Ovary (tissue), 9 donors: ENCODE results near the gene AKR1E2. TPM values are rescaled to one million over a fixed set of nuclear protein-coding genes. Genes with fewer than 3 reads are reported as not detected.

ENCODE experiments used
- DNase-seq, 5 donors: peaks; one replicate each; pipeline ENCODE4 v3.0.0-alpha.2; 2019 to 2020
- H3K27ac ChIP-seq, 2 donors: fragments of 200-600 bp; one replicate each; pipeline versions ENCODE4 v1.5.1 to v1.8.0; 2019 to 2022
- H3K27me3 ChIP-seq: fragments of 200-600 bp; one replicate; pipeline ENCODE4 v1.8.0; 2022
- H3K36me3 ChIP-seq: fragments of 200-600 bp; sonication (generic); one replicate; pipeline ENCODE4 v1.5.1; 2019
- H3K4me1 ChIP-seq: one replicate; pipeline ENCODE4 v1.8.1; 2013; ENCODE audit warnings: mild to moderate bottlenecking, moderate library complexity; ENCODE audit not compliant: insufficient read depth
- H3K4me3 ChIP-seq: fragments of 200-600 bp; sonication (generic); one replicate; pipeline ENCODE4 v1.5.1; 2017
- H3K9me3 ChIP-seq, 2 donors: fragments of 200-600 bp in 1 of 2; sonication (generic) in 1 of 2; one replicate each; pipeline versions ENCODE4 v1.5.1 to v1.8.1; 2013 to 2019; ENCODE audit warnings: mild to moderate bottlenecking in 1 of 2, moderate library complexity in 1 of 2
- CTCF ChIP-seq, 3 donors: fragments of 450-650 bp in 2 of 3; fragments of 200-600 bp in 1 of 3; IDR thresholded peaks; one replicate each; pipeline versions ENCODE4 v1.5.1 to v1.8.0; 2016 to 2022; ENCODE audit warnings: antibody characterized with exemption in 3 of 3, mild to moderate bottlenecking in 1 of 3
- EP300 ChIP-seq: sonication (generic); formaldehyde crosslinking; IDR thresholded peaks from one replicate; pipeline ENCODE4 v1.6.1; 2017; ENCODE audit warnings: antibody characterized with exemption
- POLR2A ChIP-seq: fragments of 450-650 bp; IDR thresholded peaks from one replicate; pipeline ENCODE4 v1.6.1; 2017; ENCODE audit warnings: antibody characterized with exemption, mild to moderate bottlenecking, moderate library complexity
- WGBS, 3 donors: extraction: QIAGEN DNeasy Blood & Tissue Kit in 1 of 3; methylation state at CpG; one replicate each; pipeline versions ENCODE4 v1.1.5 to v1.1.7; 2013 to 2017; 5-methylcytosine and 5-hydroxymethylcytosine counted together
- intact Hi-C, 4 donors: fragments of 100-400 bp; cut with DNase I; formaldehyde crosslinking; loops; one replicate each; pipeline versions ENCODE4 v1.11.0 to v1.15.1; 2022 to 2023
- polyA plus RNA-seq, 2 donors: library from polyadenylated mRNA; stranded (reverse); fragments of 200-250 nt in 1 of 2; fragments of 350-450 nt in 1 of 2; fragmentation: Illumina TruSeq in 1 of 2; extraction: RNeasy Lipid Tissue Mini Kit (QIAGEN cat#74804) in 1 of 2; gene quantifications; one replicate each; pipeline ENCODE4 v1.2.3, GENCODE V29; 2013 to 2014
- total RNA-seq, 7 donors: library from RNA; depleted of rRNA in 2 of 7; stranded (reverse); fragments of >200 nt in 2 of 7; fragmentation: NEBNext Ultra II Directional in 3 of 7; extraction: Animal tissue kit (Norgen Biotek cat#: 25700) in 3 of 7; gene quantifications; one replicate each; pipeline versions ENCODE4 v1.1.0 to v1.2.4, GENCODE V29; 2016 to 2023
- donor health status: DM: no; HTN: no; CAD: no; lungs with moderate emphysema.
- donor health status: DM: no; HTN: no; CAD: no.
- donor health status: Bipolar disorder and iron deficiency.
- donor health status: DM: yes; HTN: yes; CAD: no.
- donor health status: DM: no; HTN: no; CAD: no.
- donor health status: DM: yes; HTN: yes; CAD: no.

Gene AKR1E2
- total and polyA plus RNA-seq, 9 donors, result 1.3 to 8.1 (median 4.4) TPM

DNA sequence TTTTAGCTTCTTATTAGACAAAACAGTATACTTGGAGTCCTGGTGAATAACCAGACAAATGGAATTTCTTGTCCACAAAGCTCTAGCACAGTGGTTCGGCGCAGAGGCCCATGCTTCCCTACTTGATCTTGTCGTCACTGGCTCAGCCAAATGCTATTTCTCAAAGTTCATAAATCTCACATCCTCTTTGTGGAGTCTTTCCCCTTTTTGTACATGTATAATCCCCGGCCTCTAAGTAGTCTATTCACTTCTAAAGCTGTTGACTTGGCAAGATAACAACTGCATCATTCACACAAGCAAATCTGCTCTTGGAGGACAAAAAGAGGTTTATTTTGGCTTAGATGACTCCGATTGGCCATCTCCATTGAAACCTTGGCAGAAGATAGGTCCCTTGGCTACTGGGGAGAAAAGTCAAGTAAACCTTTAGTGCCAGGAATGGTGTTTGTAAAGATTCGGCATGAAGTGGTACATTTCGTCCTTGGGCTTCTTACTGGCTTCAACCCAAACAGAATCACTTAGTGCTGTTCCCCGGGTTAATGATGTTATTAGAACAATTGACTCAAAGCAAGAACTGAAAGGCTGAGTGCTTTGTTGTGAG, 5.1 kb upstream of the AKR1E2 start:
- Histone ChIP-seq H3K4me3 (no peak overlapping the region), H3K27ac (no peak overlapping the region), H3K27me3 (no peaks in the 10 kb centered on the region), H3K4me1 (no peaks in the 10 kb centered on the region), H3K36me3 (no peaks in the 10 kb centered on the region), H3K9me3 (no peaks in the 10 kb centered on the region)
- no peak for DNase-seq
- intact Hi-C loops, result loop anchor here in 1 of 4 donors (5.0 kb wide), 1 partner anchor 1329 kb away; no protein-coding TSS in a partner anchor
- 48 to 65% (median 59%) methylated on average over 8 of the region's 8 CpGs for WGBS, 3 donors
- TF ChIP-seq EP300 (no peak), CTCF (IDR thresholded peaks at IDR 0.05) (no peak), POLR2A (no peak)

- WGBS, 3 donors, result 39 to 49% (median 42%) methylated on average over 5 of the region's 5 CpGs
- TF ChIP-seq POLR2A (no peak), CTCF (IDR thresholded peaks at IDR 0.05) (no peak), EP300 (no peak)
- H3K27ac ChIP-seq, result no peak overlapping the region
- no peaks in the 10 kb centered on the region for H3K27me3 ChIP-seq
- intact Hi-C loops, result loop anchor here in 1 of 4 donors (5.0 kb wide), 1 partner anchor 1330 kb away; no protein-coding TSS in a partner anchor
- H3K9me3 ChIP-seq, result no peaks in the 10 kb centered on the region
- no peaks in the 10 kb centered on the region for H3K36me3 ChIP-seq
- no peak overlapping the region for H3K4me3 ChIP-seq
- peaks cover 2% of the 10 kb centered on the region for H3K4me1 ChIP-seq
- DNase-seq, result no peak
Measured at GRCh38 chr10:4822208-4822607, 3.8 kb upstream of the AKR1E2 start.

DNA sequence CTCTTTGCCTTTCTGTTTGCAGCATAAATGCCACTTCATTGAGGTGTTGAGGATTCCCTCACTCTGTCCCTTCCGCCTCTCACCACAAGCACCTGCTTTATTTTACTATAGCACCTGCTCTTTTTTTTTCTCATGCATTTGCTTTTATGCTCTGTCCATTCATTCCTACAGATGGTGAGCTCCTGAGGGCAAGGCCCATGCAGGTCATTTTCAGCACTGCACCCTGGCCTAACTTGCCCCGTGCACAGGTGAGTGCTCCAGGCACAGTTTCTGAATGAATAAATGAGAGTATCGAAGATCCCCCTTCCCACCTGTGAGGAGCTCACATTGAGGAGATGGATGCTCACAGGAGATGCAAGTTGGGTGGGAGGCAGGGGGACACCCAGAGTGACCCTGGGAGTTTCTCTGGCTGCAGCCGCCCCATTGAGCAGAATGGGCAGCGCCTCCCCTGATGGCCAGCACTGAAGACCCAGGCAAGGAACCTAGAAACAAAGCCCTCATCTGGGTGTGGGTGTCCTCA, 1.2 kb upstream of the AKR1E2 start:
- 91 to 97% (median 94%) methylated on average over 5 of the region's 5 CpGs for WGBS, 3 donors
- DNase-seq, result no peak
- peaks cover 2% of the 10 kb centered on the region for H3K4me1 ChIP-seq
- intact Hi-C loops, result loop anchor here in 1 of 4 donors (5.0 kb wide), 1 partner anchor 1333 kb away; no protein-coding TSS in a partner anchor
- H3K27me3 ChIP-seq, result no peaks in the 10 kb centered on the region
- no peak overlapping the region for H3K27ac ChIP-seq
- H3K36me3 ChIP-seq, result no peaks in the 10 kb centered on the region
- H3K9me3 ChIP-seq, result no peaks in the 10 kb centered on the region
- TF ChIP-seq CTCF (IDR thresholded peaks at IDR 0.05), result no peak
- TF ChIP-seq POLR2A, result no peak
- no peak for TF ChIP-seq EP300
- no peak overlapping the region for H3K4me3 ChIP-seq

DNA sequence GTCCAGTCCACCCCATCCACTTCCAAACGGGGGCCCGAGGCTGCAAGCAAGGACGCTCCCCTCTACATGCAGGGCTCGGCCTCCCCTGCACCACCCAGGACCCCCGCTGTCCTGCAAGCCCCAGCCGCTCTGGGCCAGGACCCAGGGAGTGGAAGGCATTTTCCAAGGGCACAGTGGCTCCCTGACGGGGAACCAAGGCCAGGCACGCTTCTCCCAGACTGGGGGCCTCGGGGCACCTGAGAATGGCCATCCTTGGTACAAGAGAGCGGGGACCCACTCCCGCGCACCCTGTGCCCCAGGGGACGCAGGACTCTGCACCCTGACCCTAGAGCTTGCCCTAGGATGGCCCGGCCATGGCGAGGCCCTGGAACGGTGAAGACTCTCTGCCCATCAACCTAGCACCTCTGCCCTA, 545 bp upstream of the AKR1E2 start:
- Histone ChIP-seq H3K36me3 (no peaks in the 10 kb centered on the region), H3K4me3 (no peak overlapping the region), H3K9me3 (no peaks in the 10 kb centered on the region), H3K4me1 (peaks cover 2% of the 10 kb centered on the region), H3K27me3 (no peaks in the 10 kb centered on the region), H3K27ac (no peak overlapping the region)
- intact Hi-C loops, result no loop called here
- no peak for TF ChIP-seq CTCF (IDR thresholded peaks at IDR 0.05)
- no peak for TF ChIP-seq EP300
- TF ChIP-seq POLR2A, result no peak
- DNase-seq, result no peak
- WGBS, 3 donors, result 89 to 99% (median 95%) methylated on average over 15 to 16 of the region's 16 CpGs
